Large intestine (tissue), 3 donors: ENCODE data around the gene ABCF1. TPM values are rescaled to one million over a fixed set of nuclear protein-coding genes. Genes with fewer than 3 reads are reported as not detected.

Experiments
- DNase-seq, 2 donors: peaks; one replicate each; pipeline versions ENCODE4 v3.0.0 to v3.0.0-alpha.2; 2013
- H3K27ac ChIP-seq: one replicate; pipeline ENCODE4 v1.5.1; 2013; ENCODE audit warnings: low read length
- H3K27me3 ChIP-seq: 2 replicates; pipeline ENCODE4 v1.6.1; 2013; ENCODE audit warnings: low read length; ENCODE audit not compliant: control insufficient read depth, insufficient read depth
- H3K36me3 ChIP-seq: 2 replicates; pipeline ENCODE4 v1.6.1; 2013; ENCODE audit warnings: low read length; ENCODE audit not compliant: control insufficient read depth, insufficient read depth
- H3K4me1 ChIP-seq: one replicate; pipeline ENCODE4 v1.6.1; 2013; ENCODE audit warnings: low read length; ENCODE audit not compliant: control insufficient read depth, insufficient read depth
- H3K4me3 ChIP-seq: one replicate; pipeline ENCODE4 v1.5.1; 2013; ENCODE audit warnings: low read length
- H3K9me3 ChIP-seq: one replicate; pipeline ENCODE4 v1.6.1; 2013; ENCODE audit warnings: mild to moderate bottlenecking, low read depth, low read length, moderate library complexity; ENCODE audit not compliant: control insufficient read depth
- WGBS: methylation state at CpG from one replicate; pipeline ENCODE4 v1.1.5; 2013; ENCODE audit warnings: low lambda C conversion rate; ENCODE audit not compliant: insufficient coverage; 5-methylcytosine and 5-hydroxymethylcytosine counted together
- polyA plus RNA-seq: library from polyadenylated mRNA; unstranded; fragments of 120-200 nt; gene quantifications from one replicate; pipeline ENCODE4 v1.2.1, GENCODE V29; 2013

ABCF1 gene
- polyA plus RNA-seq, 1 donor: 80.3 TPM

- Histone ChIP-seq H3K4me1 (no peaks in the 10 kb centered on the region), H3K27me3 (no peaks in the 10 kb centered on the region), H3K4me3 (no peak overlapping the region), H3K27ac (no peak overlapping the region), H3K36me3 (peaks cover 48% of the 10 kb centered on the region), H3K9me3 (no peaks in the 10 kb centered on the region)
- WGBS: 76% methylated on average over 6 of the region's 13 CpGs
- no peak for DNase-seq
Observed at GRCh38 chr6:30599625-30600324, 28.5 kb downstream of the ABCF1 start.

GRCh38 chr6:30600451-30600961 is 29.3 kb downstream of the ABCF1 start:
- no peak overlapping the region for H3K4me3 ChIP-seq
- DNase-seq: peak in 1 of 2 donors; percentile 14
- no peak overlapping the region for H3K27ac ChIP-seq
- no peaks in the 10 kb centered on the region for H3K4me1 ChIP-seq
- no peaks in the 10 kb centered on the region for H3K27me3 ChIP-seq
- H3K9me3 ChIP-seq: no peaks in the 10 kb centered on the region
- H3K36me3 ChIP-seq: peaks cover 53% of the 10 kb centered on the region
- no CpG with 5 or more reads among the region's 10 CpGs for WGBS

GRCh38 chr6:30601436-30601814 is 30.2 kb downstream of the ABCF1 start:
- no CpG with 5 or more reads among the region's 6 CpGs for WGBS
- Histone ChIP-seq H3K36me3 (peaks cover 58% of the 10 kb centered on the region), H3K4me1 (no peaks in the 10 kb centered on the region), H3K27me3 (no peaks in the 10 kb centered on the region), H3K27ac (no peak overlapping the region), H3K9me3 (no peaks in the 10 kb centered on the region), H3K4me3 (no peak overlapping the region)
- DNase-seq: no peak

- H3K36me3 ChIP-seq: peaks cover 63% of the 10 kb centered on the region
- WGBS: no CpG with 5 or more reads among the region's 39 CpGs
Observed at GRCh38 chr6:30601815-30602641, 30.8 kb downstream of the ABCF1 start.

GRCh38 chr6:30603961-30604360 is 32.7 kb downstream of the ABCF1 start:
- no CpG with 5 or more reads among the region's 13 CpGs for WGBS
- H3K27me3 ChIP-seq: no peaks in the 10 kb centered on the region
- H3K4me3 ChIP-seq: no peak overlapping the region
- H3K9me3 ChIP-seq: no peaks in the 10 kb centered on the region
- no peak for DNase-seq
- no peaks in the 10 kb centered on the region for H3K4me1 ChIP-seq
- no peak overlapping the region for H3K27ac ChIP-seq
- H3K36me3 ChIP-seq: peaks cover 79% of the 10 kb centered on the region

More at GRCh38 chr6:30601815-30602641, 30.8 kb downstream of the ABCF1 start:
- no peaks in the 10 kb centered on the region for H3K4me1 ChIP-seq
- H3K27me3 ChIP-seq: no peaks in the 10 kb centered on the region
- DNase-seq: no peak
- no peak overlapping the region for H3K4me3 ChIP-seq
- no peak overlapping the region for H3K27ac ChIP-seq
- no peaks in the 10 kb centered on the region for H3K9me3 ChIP-seq

- DNase-seq: no peak
- Histone ChIP-seq H3K27ac (no peak overlapping the region), H3K4me3 (no peak overlapping the region), H3K27me3 (no peaks in the 10 kb centered on the region), H3K4me1 (peaks cover 13% of the 10 kb centered on the region), H3K36me3 (peaks cover 41% of the 10 kb centered on the region), H3K9me3 (no peaks in the 10 kb centered on the region)
- WGBS: no CpG with 5 or more reads among the region's 4 CpGs
Observed at GRCh38 chr6:30610065-30610464, 38.8 kb downstream of the ABCF1 start.

- peaks cover 13% of the 10 kb centered on the region for H3K4me1 ChIP-seq
- WGBS: 92% methylated on average over 2 of the region's 9 CpGs
- no peak overlapping the region for H3K4me3 ChIP-seq
- H3K27me3 ChIP-seq: no peaks in the 10 kb centered on the region
- DNase-seq: no peak
- no peaks in the 10 kb centered on the region for H3K9me3 ChIP-seq
- H3K27ac ChIP-seq: no peak overlapping the region
- H3K36me3 ChIP-seq: peaks cover 34% of the 10 kb centered on the region
Observed at GRCh38 chr6:30611150-30611855, 40.1 kb downstream of the ABCF1 start.

- no peak for DNase-seq
- 86% methylated on average over 1 of the region's 2 CpGs for WGBS
- Histone ChIP-seq H3K36me3 (peaks cover 35% of the 10 kb centered on the region), H3K27me3 (no peaks in the 10 kb centered on the region), H3K9me3 (no peaks in the 10 kb centered on the region), H3K4me1 (peaks cover 13% of the 10 kb centered on the region), H3K4me3 (no peak overlapping the region), H3K27ac (no peak overlapping the region)
Observed at GRCh38 chr6:30611856-30612194, 40.6 kb downstream of the ABCF1 start.

GRCh38 chr6:30612213-30612612 is 41.0 kb downstream of the ABCF1 start:
- Histone ChIP-seq H3K4me3 (no peak overlapping the region), H3K4me1 (peaks cover 13% of the 10 kb centered on the region)
- 50% methylated on average over 1 of the region's 1 CpG for WGBS

GRCh38 chr6:30612687-30613248 is 41.5 kb downstream of the ABCF1 start:
- DNase-seq: no peak
- H3K4me1 ChIP-seq: peaks cover 13% of the 10 kb centered on the region
- H3K36me3 ChIP-seq: peaks cover 29% of the 10 kb centered on the region
- H3K27ac ChIP-seq: no peak overlapping the region
- no peak overlapping the region for H3K4me3 ChIP-seq
- no peaks in the 10 kb centered on the region for H3K9me3 ChIP-seq
- no CpG with 5 or more reads among the region's 6 CpGs for WGBS
- H3K27me3 ChIP-seq: no peaks in the 10 kb centered on the region

More at GRCh38 chr6:30612213-30612612, 41.0 kb downstream of the ABCF1 start:
- no peaks in the 10 kb centered on the region for H3K27me3 ChIP-seq
- H3K9me3 ChIP-seq: no peaks in the 10 kb centered on the region
- no peak for DNase-seq
- H3K36me3 ChIP-seq: peaks cover 34% of the 10 kb centered on the region
- H3K27ac ChIP-seq: no peak overlapping the region
